NCI-H526 (cell line): ENCODE results near the gene ZKSCAN3.
"Not testable (repeated sequence)": the region's sequence is repeated elsewhere in the genome, so short reads cannot be mapped to it uniquely, and the experiment has no call there.

Experiments
- DNase-seq, 2 experiments: peaks; one replicate each; lab custom pipeline; 2025; lab: John Stamatoyannopoulos, UW

Gene ZKSCAN3

GRCh38 chr6:28343898-28344677 lies 5.7 kb upstream of the ZKSCAN3 start:
- no peak for DNase-seq

- DNase-seq, result no peak
These were observed 4.5 kb upstream of the ZKSCAN3 start for GRCh38 chr6:28345201-28345600.

- no peak for DNase-seq
These were observed 2.6 kb upstream of the ZKSCAN3 start for GRCh38 chr6:28347119-28347518.

- no peak for DNase-seq
These were observed 329 bp upstream of the ZKSCAN3 start for GRCh38 chr6:28349344-28349891.

GRCh38 chr6:28351087-28351486 lies 1.3 kb downstream of the ZKSCAN3 start:
- DNase-seq, result no peak

GRCh38 chr6:28351493-28351925 lies 1.8 kb downstream of the ZKSCAN3 start:
- no peak for DNase-seq

GRCh38 chr6:28353356-28353755 lies 3.6 kb downstream of the ZKSCAN3 start:
- no peak for DNase-seq

- DNase-seq, result peak in 1 of 2 experiments; percentile 2
These were observed 4.4 kb downstream of the ZKSCAN3 start for GRCh38 chr6:28353981-28354676.

GRCh38 chr6:28354688-28355554 lies 5.2 kb downstream of the ZKSCAN3 start:
- DNase-seq, result no peak

GRCh38 chr6:28355743-28356665 lies 6.3 kb downstream of the ZKSCAN3 start:
- peak; percentile 85 to 92 for DNase-seq

- DNase-seq, result peak in 1 of 2 experiments; percentile 12
These were observed 6.9 kb downstream of the ZKSCAN3 start for GRCh38 chr6:28356666-28357020.

GRCh38 chr6:28357036-28357435 lies 7.3 kb downstream of the ZKSCAN3 start:
- no peak for DNase-seq

GRCh38 chr6:28359562-28359961 lies 9.8 kb downstream of the ZKSCAN3 start:
- not testable (repeated sequence) for DNase-seq

GRCh38 chr6:28360961-28361360 lies 11.2 kb downstream of the ZKSCAN3 start:
- no peak for DNase-seq

- not testable (repeated sequence) for DNase-seq
These were observed 15.8 kb downstream of the ZKSCAN3 start for GRCh38 chr6:28365590-28365989.

- DNase-seq, result no peak
These were observed 18.8 kb downstream of the ZKSCAN3 start for GRCh38 chr6:28368522-28368921.

- DNase-seq, result no peak
These were observed 19.7 kb downstream of the ZKSCAN3 start for GRCh38 chr6:28369463-28369862.

GRCh38 chr6:28370440-28370839 lies 20.7 kb downstream of the ZKSCAN3 start:
- DNase-seq, result no peak

GRCh38 chr6:28371280-28371679 lies 21.5 kb downstream of the ZKSCAN3 start:
- no peak for DNase-seq

- no peak for DNase-seq
These were observed 22.1 kb downstream of the ZKSCAN3 start for GRCh38 chr6:28371706-28372451.
